Chondrocyte (in vitro differentiated cells): Measurements from ENCODE around the gene SYNJ2. TPM values are rescaled to one million over a fixed set of nuclear protein-coding genes. Genes with fewer than 3 reads are reported as not detected.
A peak's percentile ranks its signal among the peaks of the same experiment; 100 is the strongest.

Source experiments
- DNase-seq: peaks from one replicate; pipeline ENCODE4 v3.0.0; 2021; ENCODE audit warnings: mixed read lengths, low spot score
- H3K27ac Mint-ChIP-seq: one replicate; pipeline ENCODE4 v1.8.0; 2021; ENCODE audit warnings: mild to moderate bottlenecking, moderate library complexity, mixed read lengths; ENCODE audit not compliant: unreplicated experiment
- H3K27me3 Mint-ChIP-seq: 2 replicates; pipeline ENCODE4 v1.8.0; 2021; ENCODE audit warnings: low read depth, mixed read lengths
- H3K36me3 Mint-ChIP-seq: 2 replicates; pipeline ENCODE4 v1.8.0; 2021; ENCODE audit warnings: low read depth, mixed read lengths
- H3K4me1 Mint-ChIP-seq: 2 replicates; pipeline ENCODE4 v1.8.0; 2021; ENCODE audit warnings: low read depth, mild to moderate bottlenecking, mixed read lengths
- H3K4me3 Mint-ChIP-seq: one replicate; pipeline ENCODE4 v1.8.0; 2021; ENCODE audit warnings: mild to moderate bottlenecking, moderate library complexity, mixed read lengths; ENCODE audit not compliant: unreplicated experiment
- H3K9me3 Mint-ChIP-seq: 2 replicates; pipeline ENCODE4 v1.8.0; 2021; ENCODE audit warnings: low read depth, mixed read lengths
- CTCF ChIP-seq: fragments of 200-600 bp; sonication (generic); IDR thresholded peaks from 2 replicates; pipeline ENCODE4 v1.5.0; 2021; ENCODE audit warnings: antibody characterized with exemption, mild to moderate bottlenecking, moderate library complexity
- total RNA-seq: library from RNA; stranded (reverse); gene quantifications from 3 replicates; pipeline ENCODE4 v1.2.1, GENCODE V29; 2021

SYNJ2 gene
- total RNA-seq, 1 donor from 2014 or later, result 53.1 TPM

- H3K36me3 Mint-ChIP-seq, result peaks cover 35% of the 10 kb centered on the region
Measured at GRCh38 chr6:158143700-158144099, 162.0 kb downstream of the SYNJ2 start.

More at GRCh38 chr6:158143700-158144099, 162.0 kb downstream of the SYNJ2 start:
- H3K4me3 Mint-ChIP-seq, result no peak overlapping the region
- peaks cover 7% of the 10 kb centered on the region for H3K4me1 Mint-ChIP-seq
- no peak for DNase-seq
- H3K27ac Mint-ChIP-seq, result no peak overlapping the region
- H3K27me3 Mint-ChIP-seq, result no peaks in the 10 kb centered on the region
- H3K9me3 Mint-ChIP-seq, result no peaks in the 10 kb centered on the region
- peak; percentile 47 for TF ChIP-seq CTCF

Other genes with a start within 250 kb of the SYNJ2 start
- 31.7 to 47.1 TPM (median 43.9 TPM) in 3 replicates for gene SNX9, start 158.6 kb upstream of the SYNJ2 start, total RNA-seq
- gene SERAC1, start 186.4 kb downstream of the SYNJ2 start, total RNA-seq, result 15.3 to 17.1 TPM (median 15.4 TPM) in 3 replicates
- 31.6 to 35.2 TPM (median 31.9 TPM) in 3 replicates for gene GTF2H5, start 186.5 kb downstream of the SYNJ2 start, total RNA-seq